ENCODE results near the gene TFB2M. TPM values are rescaled to one million over a fixed set of nuclear protein-coding genes. Genes with fewer than 3 reads are reported as not detected.

TFB2M gene
- total RNA-seq, 1 experiment from 2014 or later = 27.7 TPM

GRCh38 chr1:246512635-246513034 lies 53.4 kb downstream of the TFB2M start:
- H2BK20ac ChIP-seq (ENCODE audit: low read depth, low read length, poor library complexity, severe bottlenecking) = no peak overlapping the region
- no peak overlapping the region for H3K14ac ChIP-seq (ENCODE audit: insufficient read depth, low read length)
- H3K4me1 Mint-ChIP-seq = no peaks in the 10 kb centered on the region; a peak in 1 of 4 replicates
- H3K9me3 ChIP-seq (ENCODE audit: control insufficient read depth, low read depth, low read length) = peaks cover 5% of the 10 kb centered on the region
- TF ChIP-seq CTCF (conservative IDR thresholded peaks at IDR 0.05) = no peak
- no peak overlapping the region for H3K18ac ChIP-seq (ENCODE audit: insufficient read length, low read depth, low read length)
- no peaks in the 10 kb centered on the region for H3K79me1 ChIP-seq (ENCODE audit: insufficient read depth, low read depth, low read length, poor library complexity, severe bottlenecking)
- no peak overlapping the region for H2AFZ ChIP-seq (ENCODE audit: low read length)
- no peak overlapping the region for H3K4me2 ChIP-seq (ENCODE audit: insufficient read depth, insufficient read length, low read length)
- H3K23ac ChIP-seq (ENCODE audit: insufficient read length, low read depth, low read length) = no peak overlapping the region
- no peak overlapping the region for H2BK5ac ChIP-seq (ENCODE audit: insufficient read length, low read length)
- no peak for DNase-seq
- no peak overlapping the region for H2BK15ac ChIP-seq (ENCODE audit: low read depth, low read length)
- no peak overlapping the region for H4K91ac ChIP-seq (ENCODE audit: insufficient read length, low read depth, low read length)
- H3K4me3 Mint-ChIP-seq = no peak overlapping the region
- H3K9ac ChIP-seq (ENCODE audit: extremely low read depth, insufficient read length, low read length) = no peak overlapping the region
- H3K27me3 ChIP-seq (ENCODE audit: insufficient read depth, low read length) = no peaks in the 10 kb centered on the region
- H3T11ph ChIP-seq (ENCODE audit: low read length) = no peak overlapping the region
- H3K23me2 ChIP-seq (ENCODE audit: insufficient read length, low read depth, low read length, poor library complexity, severe bottlenecking) = no peaks in the 10 kb centered on the region
- no peak overlapping the region for H4K8ac ChIP-seq (replicated peaks; ENCODE audit: insufficient read length, low read depth, low read length)
- no peak overlapping the region for H3K4ac ChIP-seq (ENCODE audit: low read depth, low read length)
- no peaks in the 10 kb centered on the region for H3K79me2 ChIP-seq (ENCODE audit: insufficient read depth, low read length)
- no peak overlapping the region for H3K56ac ChIP-seq (ENCODE audit: insufficient read length, low read depth, low read length)
- H3K36me3 Mint-ChIP-seq (ENCODE audit: insufficient read depth in 1 of 3, low read depth in 3 of 3) = peaks cover 3 to 10% (median 3%) of the 10 kb centered on the region in 3 experiments; a peak in 2 of 7 replicates
- peaks cover 5% of the 10 kb centered on the region for H3K27me3 Mint-ChIP-seq (ENCODE audit: low read depth)
- no peaks in the 10 kb centered on the region for H3K4me1 ChIP-seq (ENCODE audit: insufficient read depth, low read length)
- H2AK5ac ChIP-seq (ENCODE audit: insufficient read length, low read length) = no peak overlapping the region
- no peak overlapping the region for H2BK120ac ChIP-seq (ENCODE audit: low read depth, low read length, poor library complexity, severe bottlenecking)
- no peak overlapping the region for H3K27ac Mint-ChIP-seq
- no CpG with 5 or more reads among the region's 10 CpGs for WGBS (ENCODE audit: extremely low coverage, insufficient read length, low lambda C conversion rate)
- H4K5ac ChIP-seq (ENCODE audit: insufficient read length, low read depth, low read length) = no peak overlapping the region
- H3K9me3 Mint-ChIP-seq = peaks cover 33 to 34% of the 10 kb centered on the region in 2 experiments
- no peak overlapping the region for H3K27ac ChIP-seq (ENCODE audit: insufficient read length, low read depth, low read length)
- H4K20me1 ChIP-seq (ENCODE audit: control insufficient read depth, insufficient read depth, insufficient read length) = no peaks in the 10 kb centered on the region
- no peak overlapping the region for H2BK12ac ChIP-seq (ENCODE audit: insufficient read length, low read depth, low read length)

Measured in H9 (cell line).